ENCODE data around the gene PPP3CB. TPM values are rescaled to one million over a fixed set of nuclear protein-coding genes. Genes with fewer than 3 reads are reported as not detected.

The PPP3CB gene
- total RNA-seq, 4 donors from 2014 or later = 60.1 to 91.6 (median 68.7) TPM

GRCh38 chr10:73460897-73461296, 34.9 kb downstream of the PPP3CB start:
- peak in 1 of 2 donors; percentile 21 for ATAC-seq
- in situ Hi-C loops (cut with MboI; ENCODE audit: low sequenced_read_pairs in 4 of 4) = no loop called here
- intact Hi-C loops (cut with DNase I; ENCODE audit: low total_unique reads) = no loop called here

DNA sequence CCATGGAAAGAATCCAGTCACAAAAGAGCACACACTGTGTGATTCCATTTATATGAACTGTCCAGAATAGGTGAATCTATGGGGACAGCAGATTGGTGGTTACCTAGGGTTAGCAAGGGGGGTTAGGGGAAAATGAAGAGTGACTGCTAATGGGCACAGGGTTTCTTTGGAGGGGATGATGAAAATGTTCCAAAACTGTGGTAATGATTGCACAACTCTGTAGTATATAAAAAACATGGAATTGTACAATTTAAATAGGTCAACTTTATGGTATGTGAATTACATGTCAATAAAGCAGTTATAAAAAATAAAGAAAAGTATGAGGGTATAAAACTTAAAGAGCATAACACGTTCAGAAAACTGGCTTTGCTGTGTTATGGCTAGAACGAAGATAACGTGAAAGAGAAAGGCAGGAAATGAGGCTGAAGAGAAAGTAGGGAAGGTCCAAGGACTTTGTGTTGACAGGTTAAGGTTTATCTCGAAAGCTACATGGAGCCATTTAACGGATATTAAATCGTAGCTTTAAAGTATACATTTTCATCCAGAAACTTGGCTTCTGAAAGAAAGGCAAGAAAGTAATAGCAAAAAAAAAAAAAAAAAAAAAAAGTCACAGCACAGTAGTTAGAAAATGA, 36.0 kb downstream of the PPP3CB start:
- intact Hi-C loops (cut with DNase I; ENCODE audit: low total_unique reads) (no loop called here), in situ Hi-C loops (cut with MboI; ENCODE audit: low sequenced_read_pairs in 4 of 4) (no loop called here)
- ATAC-seq (no peak), DNase-seq (no peak)
- Histone ChIP-seq H3K36me3 (peaks cover 0 to 15% of the 10 kb centered on the region in 2 donors), H3K27me3 (no peaks in the 10 kb centered on the region), H3K9me3 (no peaks in the 10 kb centered on the region), H3K27ac (peak overlapping the region in 1 of 4 donors; percentile 8), H3K4me3 (no peak overlapping the region), H3K4me1 (peaks cover 0 to 16% of the 10 kb centered on the region in 2 donors)
- no peak for TF ChIP-seq CTCF (IDR thresholded peaks at IDR 0.05 in 4 of 5, conservative IDR thresholded peaks at IDR 0.05 in 1 of 5)

More at GRCh38 chr10:73460897-73461296, 34.9 kb downstream of the PPP3CB start:
- no peaks in the 10 kb centered on the region for H3K9me3 ChIP-seq
- H3K27ac ChIP-seq = peak overlapping the region in 1 of 4 donors; percentile 8
- no peak for TF ChIP-seq CTCF (IDR thresholded peaks at IDR 0.05 in 4 of 5, conservative IDR thresholded peaks at IDR 0.05 in 1 of 5)
- TF ChIP-seq POLR2A (IDR thresholded peaks at IDR 0.05) = no peak
- peaks cover 5 to 23% of the 10 kb centered on the region in 2 donors for H3K4me1 ChIP-seq
- H3K36me3 ChIP-seq = peaks cover 0 to 21% of the 10 kb centered on the region in 2 donors
- no peak overlapping the region for H3K4me3 ChIP-seq
- DNase-seq = no peak
- H3K27me3 ChIP-seq = no peaks in the 10 kb centered on the region

DNA sequence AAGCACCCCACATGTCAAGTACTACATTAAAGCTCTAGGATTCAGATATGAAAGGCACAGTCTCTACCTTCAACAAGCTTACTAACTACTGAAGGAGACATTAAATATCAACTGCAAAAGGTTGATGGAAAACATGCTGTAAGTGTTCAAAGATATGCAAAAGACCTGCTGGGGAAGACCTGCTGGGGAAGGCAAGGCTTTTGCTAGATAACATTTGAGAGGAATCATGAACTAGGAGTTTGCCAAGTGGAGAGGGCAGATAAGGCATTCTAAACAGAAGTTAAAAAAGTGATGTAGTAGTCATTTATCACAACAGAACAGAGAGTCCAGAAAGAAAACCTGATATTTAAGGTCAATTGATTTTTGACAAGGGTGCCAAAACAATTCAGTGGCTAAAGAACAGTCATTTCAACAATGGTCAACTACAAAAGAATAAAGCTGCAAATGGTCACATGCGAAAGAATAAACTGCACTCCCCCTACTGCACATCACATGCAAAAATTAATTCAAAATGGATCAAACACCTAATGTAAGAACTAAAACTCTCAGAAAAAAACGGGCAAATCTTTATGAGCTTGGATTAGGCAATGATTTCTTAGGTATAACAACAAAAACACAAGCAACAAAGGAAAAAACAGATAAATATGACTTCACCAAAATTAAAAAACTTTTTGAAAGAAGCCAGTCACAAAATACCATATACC, 39.5 kb downstream of the PPP3CB start:
- TF ChIP-seq POLR2A (IDR thresholded peaks at IDR 0.05) (no peak), CTCF (IDR thresholded peaks at IDR 0.05 in 4 of 5, conservative IDR thresholded peaks at IDR 0.05 in 1 of 5) (no peak)
- in situ Hi-C loops (cut with MboI; ENCODE audit: low sequenced_read_pairs in 4 of 4) = no loop called here

DNA sequence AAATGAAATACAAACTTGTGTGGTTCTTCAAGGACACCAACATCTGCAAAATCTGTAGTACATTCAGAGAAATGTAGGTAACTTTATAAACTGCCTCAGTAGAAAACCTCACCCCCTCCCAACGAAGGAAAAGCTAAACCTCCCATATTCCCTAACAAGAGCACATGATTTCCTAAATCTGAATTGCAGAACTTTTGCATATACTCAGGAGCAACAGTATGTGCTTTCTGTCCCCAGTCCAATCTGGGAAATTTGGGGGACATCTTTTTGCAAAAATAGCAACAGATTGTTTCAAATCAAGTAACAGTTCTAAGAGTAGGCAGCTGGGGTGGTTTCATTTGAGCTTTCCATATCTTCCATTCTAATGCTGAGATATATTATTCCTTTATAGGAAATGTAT, 46.7 kb downstream of the PPP3CB start:
- no peak for TF ChIP-seq POLR2A (IDR thresholded peaks at IDR 0.05)
- no peak for TF ChIP-seq CTCF (IDR thresholded peaks at IDR 0.05 in 4 of 5, conservative IDR thresholded peaks at IDR 0.05 in 1 of 5)
- Histone ChIP-seq H3K27ac (peak overlapping the region in 1 of 4 donors; percentile 26), H3K4me3 (no peak overlapping the region), H3K9me3 (no peaks in the 10 kb centered on the region), H3K36me3 (peaks cover 0 to 45% of the 10 kb centered on the region in 2 donors), H3K4me1 (peaks cover 0 to 4% of the 10 kb centered on the region in 2 donors), H3K27me3 (no peaks in the 10 kb centered on the region)
- DNase-seq (no peak), ATAC-seq (no peak)
- intact Hi-C loops (cut with DNase I; ENCODE audit: low total_unique reads) (no loop called here), in situ Hi-C loops (cut with MboI; ENCODE audit: low sequenced_read_pairs in 4 of 4) (no loop called here)

More for the DNA sequence above, 39.5 kb downstream of the PPP3CB start:
- DNase-seq (no peak), ATAC-seq (no peak)
- no peak overlapping the region for H3K4me3 ChIP-seq
- peak overlapping the region in 1 of 4 donors; percentile 30 for H3K27ac ChIP-seq
- intact Hi-C loops (cut with DNase I; ENCODE audit: low total_unique reads) = no loop called here
- no peaks in the 10 kb centered on the region for H3K27me3 ChIP-seq
- peaks cover 0 to 35% of the 10 kb centered on the region in 2 donors for H3K36me3 ChIP-seq
- H3K4me1 ChIP-seq = peaks cover 0 to 11% of the 10 kb centered on the region in 2 donors
- no peaks in the 10 kb centered on the region for H3K9me3 ChIP-seq

Data from gastrocnemius medialis (tissue), 4 donors.